Stimulated activated CD4-positive, alpha-beta T cell treated with anti-CD3 and anti-CD28 coated beads, TNF-alpha, amount 100 ng/mL, for 24 hours (primary cell): ENCODE measurements around the gene RPGRIP1L.
"Not testable (repeated sequence)": the region's sequence is repeated elsewhere in the genome, so short reads cannot be mapped to it uniquely, and the experiment has no call there.

ENCODE experiments used
- DNase-seq, 3 experiments: peaks; one replicate each; pipeline ENCODE4 v3.0.0-alpha.2; 2020; ENCODE audit warnings: low read depth in 3 of 3

The RPGRIP1L gene

DNA sequence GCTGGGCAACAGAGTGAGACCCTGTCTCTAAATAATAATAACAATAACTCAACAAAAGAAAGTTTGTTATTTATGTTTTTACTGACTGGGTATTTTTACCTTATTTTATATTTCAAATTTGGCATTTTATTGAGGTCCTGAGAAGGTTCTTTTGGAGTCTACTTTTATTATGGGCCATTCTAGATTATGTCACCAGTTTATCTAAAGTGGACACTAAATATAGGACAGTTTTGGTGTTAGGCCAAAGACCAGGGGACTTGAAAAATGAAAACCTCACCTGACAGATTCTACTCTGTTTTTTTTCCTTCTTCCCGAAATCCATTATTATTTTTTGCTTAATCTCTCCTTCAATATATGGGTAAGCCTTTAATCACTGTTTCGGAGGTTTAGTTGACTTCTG is 8.4 kb upstream of the RPGRIP1L start:
- no peak for DNase-seq

DNA sequence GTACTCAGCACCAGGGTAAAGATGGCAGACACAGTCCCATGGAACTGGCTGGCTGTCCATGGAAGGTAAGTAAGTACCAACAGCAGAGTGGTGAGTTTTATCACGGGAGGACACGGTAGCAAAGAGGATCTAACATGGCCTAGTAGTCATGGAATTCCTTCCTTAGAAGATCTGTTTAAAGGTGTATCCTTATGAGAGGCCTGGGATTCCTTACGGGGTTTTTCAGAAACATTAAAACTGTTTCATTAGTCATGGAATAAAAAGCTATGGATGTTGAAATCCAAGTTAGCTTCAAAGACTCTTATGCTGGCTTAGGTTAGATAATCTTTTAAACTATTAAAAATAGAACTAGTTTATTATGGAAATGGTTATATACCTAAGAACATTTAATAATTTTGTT is 7.7 kb upstream of the RPGRIP1L start:
- DNase-seq, result no peak

GRCh38 chr16:53708490-53708889 is 4.8 kb upstream of the RPGRIP1L start:
- no peak for DNase-seq

DNA sequence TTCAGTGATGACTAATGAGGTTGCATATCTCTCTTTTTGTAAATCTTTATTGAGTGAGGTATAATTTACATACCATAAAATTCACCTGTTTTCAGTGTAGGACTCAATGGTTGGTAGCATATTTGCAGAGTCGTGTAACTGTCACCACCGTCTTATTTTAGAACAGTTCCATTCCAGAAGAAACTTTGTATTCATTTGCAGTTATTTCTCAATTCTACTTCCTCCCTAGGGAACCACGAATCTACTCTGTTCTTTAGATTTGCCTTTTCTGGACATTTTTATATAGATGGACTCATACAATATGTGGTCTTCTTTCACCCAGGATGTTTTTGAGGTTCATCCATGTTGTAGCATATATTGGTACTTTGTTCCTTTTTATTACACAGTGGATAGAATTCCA is 4.0 kb upstream of the RPGRIP1L start:
- DNase-seq, result no peak

DNA sequence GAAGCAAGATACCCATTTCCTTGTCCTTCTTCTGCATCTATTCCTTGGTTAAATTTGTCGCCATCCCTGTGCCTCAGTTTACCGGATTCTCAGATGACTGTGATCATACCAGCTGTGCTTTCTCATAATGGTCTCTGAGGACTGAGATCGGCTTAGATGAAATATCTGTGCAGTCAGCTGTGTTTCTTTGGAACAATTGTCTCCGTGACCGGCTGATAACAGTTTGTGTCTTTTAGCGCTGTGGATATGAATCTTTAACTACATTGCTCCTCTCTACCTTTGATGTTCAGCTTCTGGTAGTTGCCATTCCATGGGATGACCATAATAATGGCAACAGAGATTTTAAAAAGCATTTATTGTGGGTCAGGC is 770 bp upstream of the RPGRIP1L start:
- no peak for DNase-seq

- not testable (repeated sequence) for DNase-seq
These were observed 5.4 kb downstream of the RPGRIP1L start for GRCh38 chr16:53698271-53698670.

DNA sequence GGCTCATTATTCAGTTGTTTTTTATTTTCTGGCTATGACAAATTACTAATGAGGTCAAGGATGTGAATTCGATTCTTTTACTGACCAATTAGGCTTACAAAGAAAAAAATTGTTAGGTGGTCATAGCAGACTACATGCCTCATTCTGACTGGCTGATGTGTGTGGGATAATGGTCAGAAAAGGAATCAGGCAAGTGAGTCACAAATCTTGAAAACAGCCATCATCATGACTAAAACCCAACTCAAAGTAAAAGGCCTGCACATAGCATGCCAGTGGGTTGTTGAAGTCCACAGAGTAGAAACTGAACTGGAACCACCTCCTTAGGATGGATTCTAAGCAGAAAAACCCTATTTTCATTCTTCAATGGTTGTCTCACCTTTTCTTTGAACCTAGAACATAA is 8.6 kb downstream of the RPGRIP1L start:
- DNase-seq, result no peak

DNA sequence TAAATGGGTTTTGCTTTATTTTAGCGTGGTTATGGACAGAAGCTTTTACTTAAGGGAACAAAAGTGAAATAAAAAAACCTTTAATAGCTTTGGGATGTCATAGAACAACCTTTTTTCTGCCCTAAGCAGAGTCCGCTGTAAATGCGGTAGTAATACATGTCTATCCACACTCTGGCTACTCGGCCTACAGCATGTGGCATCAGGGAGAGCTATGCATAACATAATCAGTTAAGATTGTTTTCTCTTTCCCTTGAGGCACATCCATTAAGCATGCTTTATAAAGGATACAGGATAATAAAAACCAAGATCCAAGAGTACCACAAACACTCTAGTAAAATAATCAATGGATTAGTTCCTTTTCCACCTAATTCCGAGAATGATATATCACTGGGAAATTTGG is 10.3 kb downstream of the RPGRIP1L start:
- no peak for DNase-seq

DNA sequence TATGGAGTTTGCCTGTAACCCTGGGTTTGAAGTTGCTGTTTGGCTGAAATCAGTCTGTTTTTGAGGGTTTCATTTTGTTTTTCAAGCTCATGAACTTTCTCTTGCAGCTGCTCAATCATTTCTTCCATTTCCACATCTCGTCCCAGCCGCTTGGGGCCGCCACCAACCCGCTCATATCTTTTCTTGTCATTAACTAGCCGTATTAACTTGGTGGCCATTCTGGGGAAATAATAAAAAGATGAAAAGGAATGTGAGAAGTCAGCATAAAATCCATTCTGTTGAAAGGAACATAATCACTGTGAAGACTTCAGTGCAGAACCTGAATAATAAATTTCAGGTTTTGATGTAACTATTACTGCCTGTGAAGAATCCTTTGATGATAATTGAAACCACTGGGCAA is 11.5 kb downstream of the RPGRIP1L start:
- DNase-seq, result no peak

DNA sequence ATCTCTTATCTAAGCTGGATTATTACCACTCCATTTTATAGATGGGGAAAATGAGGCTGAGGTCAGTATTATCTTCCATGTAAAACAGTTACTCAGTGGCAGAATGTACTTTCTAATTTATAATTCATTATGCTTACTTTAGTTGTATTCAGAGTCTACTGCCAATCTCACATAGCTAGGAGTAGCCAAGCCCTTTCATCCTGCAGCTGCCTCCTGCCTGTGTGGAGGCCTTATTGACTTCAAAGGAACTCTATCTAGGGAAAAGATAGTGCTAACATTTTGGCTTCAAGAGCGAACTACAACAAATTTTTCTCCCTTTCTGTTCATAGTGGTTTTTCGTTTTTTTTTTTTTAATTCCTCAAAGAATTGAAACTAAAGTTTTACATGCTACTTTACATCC is 12.9 kb downstream of the RPGRIP1L start:
- no peak for DNase-seq

- no peak for DNase-seq
These were observed 14.0 kb downstream of the RPGRIP1L start for GRCh38 chr16:53689636-53690035.

DNA sequence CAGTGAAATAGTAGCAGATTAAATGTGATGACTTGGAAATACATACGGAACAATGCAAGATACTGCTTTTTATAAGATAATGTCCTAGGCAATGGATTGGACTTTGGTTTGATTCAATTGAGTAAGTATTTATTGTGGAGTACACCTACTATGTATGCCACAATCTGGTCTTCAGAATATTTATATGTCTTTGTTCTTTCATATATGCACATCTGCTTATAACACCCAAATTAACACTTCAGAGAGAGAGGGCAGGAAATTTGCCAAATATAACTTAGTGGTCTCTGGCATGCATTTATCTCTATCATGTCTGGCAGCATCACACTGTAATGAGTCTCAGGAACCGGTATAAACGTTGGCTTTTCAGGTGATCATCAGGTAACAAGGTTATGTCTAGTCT is 16.9 kb downstream of the RPGRIP1L start:
- DNase-seq, result no peak

DNA sequence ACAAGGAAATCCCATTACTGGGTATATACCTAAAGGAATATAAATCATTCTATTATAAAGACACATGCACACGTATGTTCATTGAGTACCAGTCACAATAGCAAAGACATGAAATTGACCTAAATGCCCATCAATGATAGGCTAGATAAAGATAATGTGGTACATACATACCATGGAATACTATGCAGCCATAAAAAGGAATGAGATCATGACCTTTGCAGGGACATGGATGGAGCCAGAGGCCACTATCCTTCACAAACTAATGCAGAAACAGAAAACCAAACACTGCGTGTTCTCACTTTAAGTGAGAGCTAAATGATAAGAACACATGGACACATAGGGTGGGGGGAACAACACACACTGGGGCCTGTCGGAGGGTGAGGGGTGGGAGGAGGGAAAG is 18.3 kb downstream of the RPGRIP1L start:
- DNase-seq, result not testable (repeated sequence)

GRCh38 chr16:53681354-53681753 is 22.3 kb downstream of the RPGRIP1L start:
- no peak for DNase-seq

DNA sequence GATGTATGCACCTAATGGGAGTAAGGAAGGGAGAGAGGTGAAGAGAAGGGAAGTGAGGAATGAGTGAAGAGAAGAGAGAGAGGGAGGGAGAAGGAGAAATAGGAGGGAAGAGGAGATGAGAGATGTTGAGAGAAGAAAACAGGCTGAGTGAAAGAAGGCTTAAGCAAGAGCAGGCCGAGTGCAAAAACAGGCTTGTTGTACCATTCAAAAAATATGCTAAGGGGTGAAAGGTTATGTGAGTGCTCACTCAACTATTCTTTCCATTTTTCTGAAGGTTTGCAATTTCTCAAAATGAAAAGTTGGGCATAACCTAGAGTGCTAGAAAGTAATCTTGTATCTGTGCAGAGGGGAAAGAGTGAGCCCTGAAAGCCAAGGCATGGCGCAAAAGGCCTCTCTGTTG is 22.9 kb downstream of the RPGRIP1L start:
- DNase-seq, result no peak

- DNase-seq, result no peak
These were observed 24.8 kb downstream of the RPGRIP1L start for GRCh38 chr16:53678756-53679343.

- DNase-seq, result no peak
These were observed 25.5 kb downstream of the RPGRIP1L start for GRCh38 chr16:53678155-53678554.

- DNase-seq, result no peak
These were observed 30.5 kb downstream of the RPGRIP1L start for GRCh38 chr16:53673189-53673588.

DNA sequence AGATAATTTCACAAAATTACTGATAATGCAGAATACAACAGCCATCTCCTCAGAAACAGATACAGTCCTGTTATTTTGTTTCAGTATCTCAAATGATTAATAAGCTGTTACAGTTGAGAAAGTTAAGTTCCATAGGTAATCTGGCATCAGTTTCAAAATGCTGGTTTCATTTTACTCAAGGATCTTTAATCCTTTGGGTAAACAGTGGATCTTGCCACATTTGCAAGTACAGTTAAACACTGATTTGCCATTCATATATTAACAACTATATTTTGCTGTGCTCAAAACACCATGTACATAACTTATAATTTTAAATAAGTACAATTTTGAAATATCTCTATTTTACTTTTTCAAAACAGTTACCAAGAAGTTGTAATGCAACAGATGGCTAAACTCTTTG is 31.2 kb downstream of the RPGRIP1L start:
- DNase-seq, result no peak

DNA sequence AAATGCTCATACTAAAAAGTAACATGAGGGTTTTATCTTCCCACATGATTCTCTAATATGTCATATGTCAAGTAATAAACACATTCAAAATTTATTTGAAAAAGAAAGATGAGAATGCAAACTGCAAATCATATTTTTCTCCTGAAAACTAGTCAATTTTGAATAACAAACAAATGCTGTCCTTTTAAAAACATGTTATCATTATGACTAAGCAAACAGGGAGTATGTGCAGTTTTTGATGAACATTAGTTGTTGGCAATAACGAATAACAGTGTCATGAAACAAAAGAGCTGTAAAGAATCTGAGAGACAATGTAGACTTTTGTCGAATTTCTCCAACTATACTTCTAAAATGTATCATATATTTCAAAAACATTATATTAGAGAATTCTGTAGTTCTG is 34.8 kb downstream of the RPGRIP1L start:
- no peak for DNase-seq

- DNase-seq, result no peak
These were observed 36.8 kb downstream of the RPGRIP1L start for GRCh38 chr16:53666786-53667415.

DNA sequence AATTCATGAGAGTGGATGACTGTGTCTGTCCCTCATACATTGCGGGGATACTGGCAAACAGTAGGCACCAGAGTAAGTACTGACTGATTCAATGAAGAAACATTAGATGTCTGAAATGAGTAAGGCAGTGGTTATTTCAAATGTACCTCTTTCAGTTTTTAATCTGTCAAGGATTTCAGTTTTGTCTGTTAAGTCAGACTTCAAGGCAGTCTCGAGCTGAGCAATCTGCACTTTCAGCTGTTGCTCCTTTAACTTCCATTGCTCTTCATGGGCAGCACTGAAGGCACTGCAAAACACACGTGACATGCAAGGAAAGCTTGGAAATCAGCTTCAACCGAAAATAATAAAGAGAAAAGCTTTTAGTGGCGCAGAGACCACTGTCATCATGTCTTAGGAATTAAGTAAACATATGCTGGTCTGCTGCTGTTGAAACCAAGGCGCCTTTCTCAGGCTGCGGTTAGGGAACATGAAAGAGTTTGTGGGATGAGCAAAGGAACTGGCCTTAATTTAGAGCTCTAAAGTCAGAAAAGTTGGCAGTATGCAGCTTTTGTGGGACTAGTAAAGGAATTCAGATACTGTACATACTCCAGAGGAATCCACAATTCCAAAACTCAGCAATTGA is 38.8 kb downstream of the RPGRIP1L start:
- peak in 1 of 3 experiments; percentile 6 for DNase-seq

DNA sequence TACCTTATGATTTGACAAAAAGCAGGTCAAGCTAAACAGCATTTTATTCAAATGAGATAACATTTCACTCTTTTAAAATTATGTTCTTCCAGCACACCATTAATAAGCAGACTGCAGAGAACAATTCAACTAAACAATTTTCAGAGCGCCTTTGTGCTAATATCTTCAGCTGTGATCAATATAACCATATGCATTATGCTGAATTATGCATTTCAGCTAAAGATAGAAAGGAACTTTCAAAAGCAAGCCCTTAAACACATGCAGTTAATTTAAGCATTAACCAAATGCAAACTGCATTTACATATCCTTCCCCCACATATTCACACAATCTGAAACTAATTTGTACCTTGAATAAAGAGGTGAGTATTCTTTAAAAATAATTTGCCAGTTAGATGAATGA is 41.6 kb downstream of the RPGRIP1L start:
- no peak for DNase-seq

DNA sequence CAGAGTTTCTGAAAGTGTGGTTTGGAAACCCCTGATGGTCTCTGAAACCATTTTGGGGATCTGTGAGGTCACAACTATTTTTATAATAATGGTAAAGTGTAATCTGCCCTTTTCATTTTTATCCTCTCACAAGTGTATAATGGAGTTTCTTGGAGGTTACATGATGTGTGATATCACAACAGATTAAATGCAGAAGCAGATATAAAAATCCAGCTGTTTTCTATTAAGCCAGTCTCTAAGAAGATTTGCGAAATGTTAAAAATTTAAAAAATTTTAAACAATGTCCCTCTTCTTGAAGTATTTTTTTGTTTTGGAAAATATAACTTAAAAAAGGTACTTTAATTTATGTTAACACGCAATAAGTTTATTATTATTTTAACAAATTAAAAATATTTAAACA is 48.7 kb downstream of the RPGRIP1L start:
- no peak for DNase-seq
